Heart left ventricle (tissue), 13 donors: ENCODE data around the gene ZNF254.

Source experiments
- CTCF ChIP-seq, 12 donors: fragments of 200-600 bp; sonication (generic) in 4 of 12; IDR thresholded peaks; one replicate each; pipeline versions ENCODE4 v1.5.0 to v1.8.0; 2018 to 2022; ENCODE audit warnings: antibody characterized with exemption in 12 of 12, mild to moderate bottlenecking in 5 of 12
- POLR2A ChIP-seq, 2 donors: fragments of 450-650 bp; IDR thresholded peaks; one replicate each; pipeline ENCODE4 v1.6.1; 2017; ENCODE audit warnings: antibody characterized with exemption in 2 of 2, mild to moderate bottlenecking in 2 of 2, moderate library complexity in 2 of 2
- donor health status: ischemic (EF 13 %, LVEDD 7.1; RV severe dilation, severe dysfunction).
- donor health status: DM: no; HTN: yes; CAD: no.
- donor health status: DM: no; HTN: no; CAD: no.
- donor health status: ischemic (EF 25% LVEDD 6.9; RV normal size, moderate dysfunction).
- donor health status: ischemic (EF 25% LVEDD 5.7; RV mildly dilated, moderate dysfunction).
- donor health status: ischemic (EF 35%, LVEDD 5.7; RV mildly dilated, moderate dysfunction).
- donor health status: nonischemic (EF 11% LVEDD 7.7; RV severe dilation, severe dysfunction).
- donor health status: DM: yes; HTN: yes; CAD: no.
- donor health status: PGD.
- donor health status: ischemic (EF 29% LVEDD 5.4; RV normal size, mild dysfunction).
- donor health status: nonischemic (EF 23%, LVEDD 6.1; RV moderate dilation, normal function).

- TF ChIP-seq CTCF (IDR thresholded peaks at IDR 0.05) (no peak), POLR2A (IDR thresholded peaks at IDR 0.05) (no peak)
Observed at GRCh38 chr19:24054044-24054935, 32.7 kb upstream of the ZNF254 start.
